Measurements from ENCODE around the gene KIF13A.
"Not testable (repeated sequence)": the region's sequence is repeated elsewhere in the genome, so short reads cannot be mapped to it uniquely, and the experiment has no call there.

The KIF13A gene

DNA sequence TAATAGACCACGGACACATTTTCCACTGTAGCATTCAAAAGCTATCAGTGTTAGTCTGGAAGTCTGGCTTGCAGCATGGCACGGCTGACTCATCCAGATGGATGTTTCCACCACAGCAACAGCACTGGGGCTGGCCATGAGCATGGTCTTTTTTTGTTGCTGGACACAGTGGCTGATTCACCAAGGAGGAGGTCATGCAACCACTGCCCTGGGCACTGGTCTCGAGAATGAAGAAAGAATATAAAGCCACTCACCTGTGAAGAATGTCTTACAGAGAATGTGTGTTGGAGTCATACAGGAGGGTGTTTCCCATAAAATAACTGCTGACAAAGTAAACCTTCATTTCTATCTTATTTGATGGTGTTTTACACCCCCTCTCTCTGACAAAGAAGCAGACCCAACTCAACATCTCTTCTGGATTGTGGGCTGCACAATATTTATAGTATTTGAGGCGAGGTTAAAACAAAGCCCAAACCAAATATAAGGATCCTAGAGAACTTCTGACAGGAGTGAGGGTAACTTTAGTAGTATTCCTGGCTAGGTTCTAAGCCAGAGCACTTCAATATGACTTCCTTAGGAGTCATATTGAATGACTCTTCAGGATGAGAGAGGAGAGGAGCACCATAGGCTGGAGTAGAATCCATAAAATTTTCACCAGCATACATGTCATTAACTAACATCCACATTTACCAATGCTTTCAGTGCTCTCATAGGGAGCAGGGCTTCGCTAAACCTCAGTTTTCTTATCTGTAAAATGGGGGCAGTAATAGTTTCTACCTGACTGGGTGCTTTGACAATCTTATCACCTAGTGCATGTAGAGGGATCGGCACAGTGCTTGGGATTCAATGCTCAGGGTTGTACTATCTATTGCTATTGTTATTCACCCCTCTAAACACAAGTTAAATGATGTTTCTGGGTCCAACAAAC lies 121.4 kb downstream of the KIF13A start:
- in situ Hi-C loops (cut with HindIII; ENCODE audit: low sequenced_read_pairs): no loop called here
- H3K4me3 ChIP-seq (ENCODE audit: low read depth, low read length): no peak overlapping the region
- peak; percentile 68 for DNase-seq (ENCODE audit: low read depth)
- TF ChIP-seq, protein P1, sequence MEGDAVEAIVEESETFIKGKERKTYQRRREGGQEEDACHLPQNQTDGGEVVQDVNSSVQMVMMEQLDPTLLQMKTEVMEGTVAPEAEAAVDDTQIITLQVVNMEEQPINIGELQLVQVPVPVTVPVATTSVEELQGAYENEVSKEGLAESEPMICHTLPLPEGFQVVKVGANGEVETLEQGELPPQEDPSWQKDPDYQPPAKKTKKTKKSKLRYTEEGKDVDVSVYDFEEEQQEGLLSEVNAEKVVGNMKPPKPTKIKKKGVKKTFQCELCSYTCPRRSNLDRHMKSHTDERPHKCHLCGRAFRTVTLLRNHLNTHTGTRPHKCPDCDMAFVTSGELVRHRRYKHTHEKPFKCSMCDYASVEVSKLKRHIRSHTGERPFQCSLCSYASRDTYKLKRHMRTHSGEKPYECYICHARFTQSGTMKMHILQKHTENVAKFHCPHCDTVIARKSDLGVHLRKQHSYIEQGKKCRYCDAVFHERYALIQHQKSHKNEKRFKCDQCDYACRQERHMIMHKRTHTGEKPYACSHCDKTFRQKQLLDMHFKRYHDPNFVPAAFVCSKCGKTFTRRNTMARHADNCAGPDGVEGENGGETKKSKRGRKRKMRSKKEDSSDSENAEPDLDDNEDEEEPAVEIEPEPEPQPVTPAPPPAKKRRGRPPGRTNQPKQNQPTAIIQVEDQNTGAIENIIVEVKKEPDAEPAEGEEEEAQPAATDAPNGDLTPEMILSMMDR (IDR thresholded peaks at IDR 0.05; ENCODE audit: low read depth, low read length, missing control alignments): no peak

DNA sequence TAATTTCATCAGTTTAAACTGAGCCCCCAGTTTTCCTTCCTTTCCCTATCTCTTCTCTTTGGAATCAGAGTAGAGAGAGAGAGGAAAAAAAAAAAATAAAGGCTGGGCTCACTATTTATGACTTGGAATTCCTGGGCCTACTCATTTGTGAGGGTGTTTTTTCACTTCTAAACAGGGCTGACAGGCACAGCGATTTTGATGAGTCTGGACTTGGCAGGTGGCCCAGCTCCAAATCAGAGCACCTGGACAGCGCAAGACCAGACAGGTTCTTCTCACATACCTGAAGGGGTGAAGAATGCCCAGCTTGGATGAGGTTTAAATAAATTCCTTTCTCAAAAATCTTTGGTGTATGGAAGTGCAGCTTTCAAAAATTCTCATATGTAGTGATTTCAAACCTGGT lies 122.2 kb downstream of the KIF13A start:
- H3K4me3 ChIP-seq (ENCODE audit: low read depth, low read length): no peak overlapping the region
- DNase-seq (ENCODE audit: low read depth): no peak
- TF ChIP-seq, protein P1 (IDR thresholded peaks at IDR 0.05; ENCODE audit: low read depth, low read length, missing control alignments): no peak
- in situ Hi-C loops (cut with HindIII; ENCODE audit: low sequenced_read_pairs): no loop called here

DNA sequence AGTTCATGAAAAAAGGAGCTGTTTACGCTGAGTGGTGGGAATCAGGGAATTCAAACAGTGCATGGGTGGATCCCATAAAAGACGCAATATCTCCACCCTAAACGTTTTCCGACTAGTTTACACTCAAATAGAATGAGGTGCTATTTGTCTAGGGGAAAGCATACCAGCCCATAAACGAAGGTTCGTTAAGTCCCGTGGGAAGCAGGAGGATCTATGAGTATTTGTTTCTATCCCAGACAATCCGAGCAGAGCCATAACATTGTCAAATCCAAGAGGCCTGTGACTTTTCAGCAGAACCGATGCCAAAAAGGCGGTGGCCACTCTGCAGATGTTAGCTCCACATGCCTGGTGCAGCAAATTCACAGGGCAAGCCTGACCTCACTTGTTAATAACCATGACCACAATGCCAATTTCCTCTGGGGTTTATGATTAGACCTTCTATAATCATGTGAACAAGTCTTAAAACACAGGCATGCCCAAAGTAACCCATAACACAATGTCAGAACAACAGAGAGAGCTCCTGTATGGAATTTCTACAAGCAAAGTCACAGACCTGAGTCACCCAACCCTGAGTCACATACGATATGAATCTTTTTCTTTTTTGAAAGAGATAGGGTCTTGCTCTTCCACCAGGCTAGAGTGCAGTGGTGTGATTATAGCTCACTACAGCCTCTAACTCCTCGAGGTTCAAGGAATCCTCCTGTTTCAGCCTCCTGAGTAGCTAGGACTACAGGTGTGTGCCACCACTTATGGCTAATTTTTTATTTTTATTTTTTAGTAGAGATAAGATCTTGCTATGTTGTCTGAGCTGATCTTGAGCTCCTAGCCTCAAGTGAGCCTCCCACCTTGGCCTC lies 123.3 kb downstream of the KIF13A start:
- TF ChIP-seq, protein P1 (IDR thresholded peaks at IDR 0.05; ENCODE audit: low read depth, low read length, missing control alignments): no peak
- H3K4me3 ChIP-seq (ENCODE audit: low read depth, low read length): no peak overlapping the region
- in situ Hi-C loops (cut with HindIII; ENCODE audit: low sequenced_read_pairs): no loop called here
- DNase-seq (ENCODE audit: low read depth): no peak

DNA sequence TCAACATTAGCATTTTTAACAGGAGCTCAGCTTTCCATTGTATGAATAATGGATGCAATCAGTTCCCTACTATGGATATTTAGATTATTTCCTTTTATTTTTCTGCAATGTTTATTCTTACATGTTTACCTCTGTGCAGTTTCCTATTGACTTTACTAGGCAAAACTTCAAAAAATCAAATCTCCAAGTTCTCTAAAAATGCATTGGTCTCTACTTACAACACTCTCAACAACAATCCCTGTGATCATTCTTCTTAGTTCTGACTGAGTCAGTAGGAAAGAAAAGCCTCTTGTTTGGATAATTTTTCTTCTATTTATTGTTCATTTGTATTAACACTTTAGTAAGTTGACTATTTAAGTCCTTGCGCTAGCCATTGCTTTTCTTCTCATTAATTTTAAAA lies 126.1 kb downstream of the KIF13A start:
- H3K4me3 ChIP-seq (ENCODE audit: low read depth, low read length): no peak overlapping the region
- no peak for DNase-seq (ENCODE audit: low read depth)
- TF ChIP-seq, protein P1 (IDR thresholded peaks at IDR 0.05; ENCODE audit: low read depth, low read length, missing control alignments): no peak

DNA sequence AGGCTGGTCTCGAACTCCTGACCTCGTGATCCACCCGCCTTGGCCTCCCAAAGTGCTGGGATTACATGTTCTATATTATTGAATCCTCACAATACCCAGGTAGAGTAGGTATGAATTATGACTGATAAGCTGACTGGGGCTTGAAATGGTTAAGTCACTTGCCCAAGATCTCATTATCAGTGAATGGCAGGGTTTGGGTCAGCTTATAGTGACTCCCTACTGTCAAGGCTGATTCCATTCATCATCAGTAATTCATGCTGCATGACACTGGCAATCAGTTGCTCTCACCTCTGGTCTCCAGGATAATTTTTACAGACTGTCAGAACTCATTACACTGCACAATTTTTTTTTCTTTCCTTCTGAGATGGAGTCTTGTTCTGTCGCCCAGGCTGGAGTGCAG lies 127.6 kb downstream of the KIF13A start:
- DNase-seq (ENCODE audit: low read depth): no peak
- TF ChIP-seq, protein P1 (IDR thresholded peaks at IDR 0.05; ENCODE audit: low read depth, low read length, missing control alignments): no peak
- in situ Hi-C loops (cut with HindIII; ENCODE audit: low sequenced_read_pairs): no loop called here
- no peak overlapping the region for H3K4me3 ChIP-seq (ENCODE audit: low read depth, low read length)

More for the DNA sequence above, 126.1 kb downstream of the KIF13A start:
- in situ Hi-C loops (cut with HindIII; ENCODE audit: low sequenced_read_pairs): no loop called here

DNA sequence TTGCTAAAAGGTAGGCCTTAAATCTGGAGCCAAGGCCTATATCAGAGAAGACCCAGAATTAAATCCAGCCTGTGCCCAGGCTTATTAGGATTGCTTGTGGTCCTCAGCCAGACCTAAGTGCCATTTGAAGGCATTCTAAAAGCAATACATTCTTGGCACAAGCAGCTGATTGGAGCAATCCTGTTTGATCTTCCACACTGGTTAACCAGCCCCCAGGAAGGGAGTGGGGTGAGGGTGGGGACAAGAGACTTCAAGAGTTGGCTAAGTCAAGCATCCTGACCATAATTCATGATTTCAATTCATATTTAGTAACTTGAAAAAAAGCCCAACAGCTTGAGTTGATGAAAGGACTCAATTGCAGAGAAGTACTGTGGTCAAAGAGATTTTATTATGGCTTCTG lies 128.9 kb downstream of the KIF13A start:
- TF ChIP-seq, protein P1 (IDR thresholded peaks at IDR 0.05; ENCODE audit: low read depth, low read length, missing control alignments): no peak
- H3K4me3 ChIP-seq (ENCODE audit: low read depth, low read length): no peak overlapping the region
- no peak for DNase-seq (ENCODE audit: low read depth)
- in situ Hi-C loops (cut with HindIII; ENCODE audit: low sequenced_read_pairs): no loop called here

DNA sequence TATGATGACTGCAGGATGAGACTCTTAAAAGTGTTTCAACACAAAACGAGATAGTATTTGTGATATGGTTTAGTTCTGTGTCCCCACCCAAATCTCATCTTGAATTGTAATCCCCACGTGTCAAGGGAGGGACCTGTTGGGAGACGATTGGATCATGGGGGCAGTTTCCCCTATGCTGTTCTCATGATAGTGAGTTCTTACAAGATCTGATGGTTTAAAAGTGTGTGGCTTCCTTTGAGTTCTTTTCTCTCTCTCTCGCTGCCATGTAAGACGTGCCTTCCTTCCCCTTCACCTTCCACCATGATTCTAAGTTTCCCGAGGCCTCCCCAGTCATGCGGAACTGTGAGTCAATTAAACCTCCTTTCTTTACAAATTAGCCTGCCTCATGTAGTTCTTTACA lies 130.2 kb downstream of the KIF13A start:
- in situ Hi-C loops (cut with HindIII; ENCODE audit: low sequenced_read_pairs); DNase-seq (ENCODE audit: low read depth); H3K4me3 ChIP-seq (ENCODE audit: low read depth, low read length): not testable (repeated sequence)

All from astrocyte of the cerebellum (primary cell).